Measurements from ENCODE around the gene S100A7. TPM values are rescaled to one million over a fixed set of nuclear protein-coding genes. Genes with fewer than 3 reads are reported as not detected.

S100A7 gene
- polyA plus RNA-seq, 3 donors: not detected

DNA sequence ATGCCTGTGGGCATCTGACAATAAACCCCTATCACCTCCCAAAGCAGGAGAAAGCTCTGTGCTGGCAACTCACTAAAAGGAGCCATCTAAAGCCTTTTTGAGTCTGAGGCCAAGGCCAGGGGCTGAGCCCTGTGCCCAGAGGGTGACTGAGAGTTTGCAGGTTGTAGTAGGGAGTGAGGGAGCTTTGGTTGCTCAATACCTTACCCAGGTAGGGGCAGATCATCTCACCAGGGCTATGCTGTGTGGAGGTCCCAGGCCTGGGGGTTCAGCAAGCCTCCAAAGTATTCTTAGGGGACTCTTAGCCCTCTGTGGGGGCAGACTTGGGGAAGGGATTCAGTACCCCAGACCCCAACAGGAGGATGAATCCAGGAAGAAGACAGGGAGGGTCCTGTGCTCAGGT is 21.2 kb downstream of the S100A7 start:
- no peak overlapping the region for H3K27ac ChIP-seq (ENCODE audit: low read depth in 1 of 2, low read length in 2 of 2)
- H4K20me1 ChIP-seq (ENCODE audit: insufficient read depth, low read length): no peaks in the 10 kb centered on the region
- H2AFZ ChIP-seq (ENCODE audit: insufficient read depth, low read depth, low read length, poor library complexity, severe bottlenecking): no peak overlapping the region
- TF ChIP-seq, protein P1, sequence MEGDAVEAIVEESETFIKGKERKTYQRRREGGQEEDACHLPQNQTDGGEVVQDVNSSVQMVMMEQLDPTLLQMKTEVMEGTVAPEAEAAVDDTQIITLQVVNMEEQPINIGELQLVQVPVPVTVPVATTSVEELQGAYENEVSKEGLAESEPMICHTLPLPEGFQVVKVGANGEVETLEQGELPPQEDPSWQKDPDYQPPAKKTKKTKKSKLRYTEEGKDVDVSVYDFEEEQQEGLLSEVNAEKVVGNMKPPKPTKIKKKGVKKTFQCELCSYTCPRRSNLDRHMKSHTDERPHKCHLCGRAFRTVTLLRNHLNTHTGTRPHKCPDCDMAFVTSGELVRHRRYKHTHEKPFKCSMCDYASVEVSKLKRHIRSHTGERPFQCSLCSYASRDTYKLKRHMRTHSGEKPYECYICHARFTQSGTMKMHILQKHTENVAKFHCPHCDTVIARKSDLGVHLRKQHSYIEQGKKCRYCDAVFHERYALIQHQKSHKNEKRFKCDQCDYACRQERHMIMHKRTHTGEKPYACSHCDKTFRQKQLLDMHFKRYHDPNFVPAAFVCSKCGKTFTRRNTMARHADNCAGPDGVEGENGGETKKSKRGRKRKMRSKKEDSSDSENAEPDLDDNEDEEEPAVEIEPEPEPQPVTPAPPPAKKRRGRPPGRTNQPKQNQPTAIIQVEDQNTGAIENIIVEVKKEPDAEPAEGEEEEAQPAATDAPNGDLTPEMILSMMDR (IDR thresholded peaks at IDR 0.05): no peak
- no peaks in the 10 kb centered on the region for H3K36me3 Mint-ChIP-seq
- no peak overlapping the region for H3K4me2 ChIP-seq (replicated peaks; ENCODE audit: extremely low read depth, low read length, poor library complexity, severe bottlenecking)
- H3K36me3 ChIP-seq (replicated peaks in 1 of 2; ENCODE audit: control insufficient read depth in 1 of 2, insufficient read depth in 2 of 2, low read length in 2 of 2): no peaks in the 10 kb centered on the region
- intact Hi-C loops (cut with micrococcal nuclease): no loop called here
- H3K27me3 Mint-ChIP-seq (ENCODE audit: low read depth in 3 of 3): peaks cover 2 to 15% (median 8%) of the 10 kb centered on the region in 3 donors
- peaks cover 3% of the 10 kb centered on the region for H3K4me1 Mint-ChIP-seq
- no peaks in the 10 kb centered on the region for H3K27me3 ChIP-seq (ENCODE audit: control insufficient read depth in 2 of 2, insufficient read depth in 2 of 2, low read length in 2 of 2)
- H3K27ac Mint-ChIP-seq: no peak overlapping the region
- H3K4me3 Mint-ChIP-seq: no peak overlapping the region
- peaks cover 0 to 9% of the 10 kb centered on the region in 2 donors for H3K4me1 ChIP-seq (ENCODE audit: control insufficient read depth in 1 of 2, insufficient read depth in 2 of 2, low read length in 2 of 2)
- no peak for DNase-seq
- H3K9me3 ChIP-seq (replicated peaks in 1 of 2; ENCODE audit: control insufficient read depth in 1 of 2, insufficient read depth in 1 of 2, low read length in 2 of 2): no peaks in the 10 kb centered on the region
- no peaks in the 10 kb centered on the region for H3K79me2 ChIP-seq (ENCODE audit: insufficient read depth, low read length)
- H3K9me3 Mint-ChIP-seq: no peaks in the 10 kb centered on the region
- H3K4me3 ChIP-seq (replicated peaks in 1 of 3; ENCODE audit: low read depth in 2 of 3, low read length in 3 of 3): no peak overlapping the region
- no peak overlapping the region for H3K9ac ChIP-seq (ENCODE audit: insufficient read depth, low read length, poor library complexity, severe bottlenecking)

DNA sequence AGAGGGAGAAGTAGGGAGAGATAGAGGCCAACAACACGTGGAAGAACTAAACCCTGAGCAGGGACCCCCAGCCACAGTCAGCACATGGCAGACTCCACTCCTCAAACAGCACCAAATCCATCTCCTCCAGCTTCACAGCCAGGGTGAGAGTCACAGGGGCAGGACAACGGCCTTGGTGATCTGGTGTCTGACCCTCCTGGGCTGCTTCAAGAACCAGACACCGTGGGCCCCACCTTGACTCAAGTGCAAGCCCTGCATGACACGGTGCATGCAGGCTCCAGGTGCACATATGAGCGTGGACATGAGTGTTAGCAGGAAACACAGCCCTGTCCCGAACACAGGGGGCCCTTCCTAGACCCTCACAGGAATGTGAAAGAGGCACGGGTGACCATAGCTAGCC is 21.9 kb downstream of the S100A7 start:
- no peak overlapping the region for H3K4me3 Mint-ChIP-seq
- peaks cover 2 to 15% (median 10%) of the 10 kb centered on the region in 3 donors for H3K27me3 Mint-ChIP-seq (ENCODE audit: low read depth in 3 of 3)
- peaks cover 0 to 9% of the 10 kb centered on the region in 2 donors for H3K4me1 ChIP-seq (ENCODE audit: control insufficient read depth in 1 of 2, insufficient read depth in 2 of 2, low read length in 2 of 2)
- no peaks in the 10 kb centered on the region for H3K79me2 ChIP-seq (ENCODE audit: insufficient read depth, low read length)
- intact Hi-C loops (cut with micrococcal nuclease): no loop called here
- H3K4me3 ChIP-seq (replicated peaks in 1 of 3; ENCODE audit: low read depth in 2 of 3, low read length in 3 of 3): no peak overlapping the region
- no peaks in the 10 kb centered on the region for H3K27me3 ChIP-seq (ENCODE audit: control insufficient read depth in 2 of 2, insufficient read depth in 2 of 2, low read length in 2 of 2)
- no peak for DNase-seq
- H3K36me3 ChIP-seq (replicated peaks in 1 of 2; ENCODE audit: control insufficient read depth in 1 of 2, insufficient read depth in 2 of 2, low read length in 2 of 2): no peaks in the 10 kb centered on the region
- no peak overlapping the region for H3K9ac ChIP-seq (ENCODE audit: insufficient read depth, low read length, poor library complexity, severe bottlenecking)
- H3K27ac Mint-ChIP-seq: no peak overlapping the region
- H3K4me1 Mint-ChIP-seq: peaks cover 3% of the 10 kb centered on the region
- H3K27ac ChIP-seq (ENCODE audit: low read depth in 1 of 2, low read length in 2 of 2): no peak overlapping the region
- TF ChIP-seq, protein P1 (IDR thresholded peaks at IDR 0.05): no peak
- no peaks in the 10 kb centered on the region for H3K9me3 ChIP-seq (replicated peaks in 1 of 2; ENCODE audit: control insufficient read depth in 1 of 2, insufficient read depth in 1 of 2, low read length in 2 of 2)
- H3K36me3 Mint-ChIP-seq: no peaks in the 10 kb centered on the region
- H3K4me2 ChIP-seq (replicated peaks; ENCODE audit: extremely low read depth, low read length, poor library complexity, severe bottlenecking): no peak overlapping the region
- H4K20me1 ChIP-seq (ENCODE audit: insufficient read depth, low read length): no peaks in the 10 kb centered on the region
- 94% methylated on average over 4 of the region's 7 CpGs for WGBS (ENCODE audit: insufficient coverage)
- no peaks in the 10 kb centered on the region for H3K9me3 Mint-ChIP-seq
- H2AFZ ChIP-seq (ENCODE audit: insufficient read depth, low read depth, low read length, poor library complexity, severe bottlenecking): no peak overlapping the region

All from CD14-positive monocyte (primary cell).